IPS-15b (cell line): Measurements from ENCODE around the gene KCNK2.

ENCODE experiments used
- H3K27me3 ChIP-seq: one replicate; pipeline ENCODE4 v1.6.1; 2013; ENCODE audit warnings: low read length; ENCODE audit not compliant: control insufficient read depth, insufficient read depth
- H3K36me3 ChIP-seq: one replicate; pipeline ENCODE4 v1.6.1; 2013; ENCODE audit warnings: low read length; ENCODE audit not compliant: control insufficient read depth, insufficient read depth
- H3K4me1 ChIP-seq: one replicate; pipeline ENCODE4 v1.6.1; 2013; ENCODE audit warnings: mild to moderate bottlenecking, low read length; ENCODE audit not compliant: control insufficient read depth, insufficient read depth
- H3K4me3 ChIP-seq: one replicate; pipeline ENCODE4 v1.5.1; 2013; ENCODE audit warnings: low read depth, low read length
- H3K9ac ChIP-seq: one replicate; pipeline ENCODE4 v1.6.1; 2013; ENCODE audit warnings: low read depth, mild to moderate bottlenecking, low read length
- H3K9me3 ChIP-seq: one replicate; pipeline ENCODE4 v1.6.1; 2013; ENCODE audit warnings: mild to moderate bottlenecking, low read length; ENCODE audit not compliant: control insufficient read depth, insufficient read depth

The KCNK2 gene

DNA sequence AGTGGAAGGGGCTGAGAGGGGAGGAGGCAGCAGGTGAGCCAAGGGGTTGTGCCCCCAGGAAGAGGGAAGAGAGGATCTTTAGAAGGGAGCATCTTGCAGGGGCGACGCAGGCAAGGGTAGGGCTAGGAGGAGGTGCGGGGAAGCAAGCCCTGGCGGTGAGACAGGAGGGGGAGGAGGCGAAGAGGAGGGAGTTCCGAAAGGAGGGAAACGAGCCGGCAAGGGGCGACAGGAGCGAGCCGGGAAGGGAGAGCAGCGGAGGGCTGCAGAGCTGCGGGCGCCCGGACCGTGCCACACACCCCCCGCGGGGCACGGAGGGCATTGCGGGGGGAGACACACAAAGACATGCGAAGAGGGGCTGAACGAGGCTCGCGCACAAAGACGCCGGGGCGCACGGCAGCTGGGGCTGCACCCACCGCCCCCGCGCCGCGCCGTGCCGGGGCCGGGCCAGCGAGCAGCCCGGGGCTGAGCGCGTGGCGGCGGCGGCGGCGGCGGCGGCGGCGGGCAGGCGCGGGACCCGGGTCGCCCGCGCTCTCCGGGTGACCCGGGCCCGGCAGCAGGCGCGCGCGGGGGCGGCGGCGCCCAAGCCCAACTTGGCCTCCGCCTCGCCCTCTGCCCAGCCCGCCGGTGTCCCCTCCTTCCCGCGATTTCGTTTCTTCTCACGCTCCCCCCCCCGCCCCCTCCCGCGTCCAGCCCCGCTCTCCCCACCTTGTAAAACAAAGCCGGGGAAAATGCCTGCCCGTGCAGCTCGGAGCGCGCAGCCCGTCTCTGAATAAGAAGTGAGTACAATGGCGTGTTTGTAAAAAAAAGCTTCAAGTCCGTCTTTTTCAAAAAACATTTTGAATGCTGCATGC lies at the start of gene KCNK2:
Gene KCNK2 (plus strand): TSS at position 206 of the 851 bp plus-strand sequence. CDS start 649 bp downstream, outside the sequence.
- Histone ChIP-seq H3K4me3 (peak within 1 kb of the TSS; percentile 64), H3K36me3 (no peaks in the 10 kb centered on the region), H3K9me3 (no peaks in the 10 kb centered on the region), H3K9ac (no peak within 1 kb of the TSS), H3K4me1 (no peaks in the 10 kb centered on the region), H3K27me3 (peaks cover 92% of the 10 kb centered on the region)

DNA sequence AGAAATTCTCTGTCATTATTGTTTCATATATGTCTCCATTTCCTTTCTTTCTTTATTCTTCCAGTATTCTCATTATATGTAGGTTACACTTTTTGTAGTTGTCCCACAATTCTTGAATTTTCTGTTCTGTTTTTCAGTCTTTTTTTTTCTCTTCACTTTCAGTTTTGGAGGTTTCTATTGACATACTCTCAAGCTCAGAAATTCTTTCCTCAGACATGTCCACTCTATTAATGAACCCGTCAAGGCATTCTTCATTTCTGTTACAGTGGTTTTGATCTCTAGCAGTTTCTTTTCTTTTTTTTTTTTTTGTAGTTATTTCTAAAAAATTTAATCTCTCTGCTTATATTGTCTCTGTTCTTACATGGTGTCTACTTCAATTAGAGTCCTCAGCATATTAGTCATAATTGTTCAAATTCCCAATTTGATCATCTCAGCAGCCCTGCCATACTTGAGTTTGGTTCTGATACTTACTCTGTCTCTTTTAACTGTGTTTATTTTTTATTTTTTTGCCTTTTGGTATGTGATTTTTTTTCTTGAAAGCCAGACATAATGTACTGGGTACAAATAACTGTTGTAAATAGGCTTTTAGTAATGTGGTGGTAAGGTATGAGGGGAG lies 49.5 kb upstream of the KCNK2 start:
- Histone ChIP-seq H3K27me3 (no peaks in the 10 kb centered on the region), H3K9ac (no peak overlapping the region), H3K9me3 (no peaks in the 10 kb centered on the region), H3K4me3 (no peak overlapping the region), H3K4me1 (no peaks in the 10 kb centered on the region), H3K36me3 (no peaks in the 10 kb centered on the region)

DNA sequence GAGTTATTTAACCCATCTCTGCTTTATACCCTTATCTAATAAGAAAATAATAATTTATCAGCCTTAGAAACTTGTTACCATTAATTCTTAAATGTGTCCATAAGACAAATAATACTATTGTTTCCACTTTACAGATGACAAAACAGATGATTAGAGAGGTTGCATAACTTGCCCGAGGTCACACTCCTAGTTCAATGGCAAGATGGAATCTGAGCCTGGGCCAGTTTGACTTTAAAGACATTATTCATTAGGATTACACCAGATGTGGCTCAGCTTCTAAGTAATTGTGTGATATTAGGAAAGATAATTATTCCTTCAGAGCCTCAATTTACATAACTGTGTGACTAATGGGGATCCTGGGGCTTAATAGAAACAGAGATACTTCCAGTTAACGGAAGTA lies 42.3 kb upstream of the KCNK2 start:
- H3K9ac ChIP-seq = no peak overlapping the region
- H3K36me3 ChIP-seq = no peaks in the 10 kb centered on the region
- H3K9me3 ChIP-seq = no peaks in the 10 kb centered on the region
- no peaks in the 10 kb centered on the region for H3K27me3 ChIP-seq
- no peak overlapping the region for H3K4me3 ChIP-seq
- no peaks in the 10 kb centered on the region for H3K4me1 ChIP-seq

- Histone ChIP-seq H3K9me3 (no peaks in the 10 kb centered on the region), H3K4me1 (no peaks in the 10 kb centered on the region), H3K27me3 (no peaks in the 10 kb centered on the region), H3K9ac (no peak overlapping the region), H3K36me3 (no peaks in the 10 kb centered on the region), H3K4me3 (no peak overlapping the region)
These were observed 39.1 kb upstream of the KCNK2 start for GRCh38 chr1:215043401-215043800.

- Histone ChIP-seq H3K9ac (no peak overlapping the region), H3K9me3 (no peaks in the 10 kb centered on the region), H3K27me3 (no peaks in the 10 kb centered on the region), H3K4me1 (no peaks in the 10 kb centered on the region), H3K4me3 (no peak overlapping the region), H3K36me3 (no peaks in the 10 kb centered on the region)
These were observed 38.4 kb upstream of the KCNK2 start for GRCh38 chr1:215044151-215044550.

DNA sequence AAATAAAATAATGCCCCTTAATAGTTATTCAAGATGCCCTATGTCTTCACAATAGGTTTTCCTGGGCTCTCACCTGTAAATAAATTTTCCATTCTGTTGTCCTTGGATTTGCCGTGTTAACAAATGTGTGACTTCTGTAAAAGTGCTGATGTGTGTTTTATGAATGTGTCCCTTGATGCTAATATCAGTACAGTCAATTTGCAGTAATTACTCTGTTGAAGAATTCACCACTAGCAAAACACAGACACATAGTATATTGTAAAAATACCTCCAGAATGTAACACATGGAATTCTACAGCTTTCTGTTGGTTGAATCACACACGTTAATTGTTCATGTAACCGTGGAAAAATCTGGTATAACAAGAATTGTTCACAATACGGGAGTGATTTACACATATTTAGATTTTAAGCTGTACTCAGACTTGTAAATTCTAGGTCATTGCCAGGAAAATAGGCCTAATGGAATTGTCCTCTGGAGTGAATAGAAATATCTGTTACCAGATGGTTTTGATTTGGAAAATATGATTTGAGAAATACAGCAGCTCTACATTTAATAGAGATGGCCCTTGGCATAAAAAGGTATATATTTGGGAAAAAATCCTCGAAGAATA lies 36.7 kb upstream of the KCNK2 start:
- Histone ChIP-seq H3K27me3 (no peaks in the 10 kb centered on the region), H3K4me3 (no peak overlapping the region), H3K4me1 (no peaks in the 10 kb centered on the region), H3K36me3 (no peaks in the 10 kb centered on the region), H3K9me3 (no peaks in the 10 kb centered on the region), H3K9ac (no peak overlapping the region)

DNA sequence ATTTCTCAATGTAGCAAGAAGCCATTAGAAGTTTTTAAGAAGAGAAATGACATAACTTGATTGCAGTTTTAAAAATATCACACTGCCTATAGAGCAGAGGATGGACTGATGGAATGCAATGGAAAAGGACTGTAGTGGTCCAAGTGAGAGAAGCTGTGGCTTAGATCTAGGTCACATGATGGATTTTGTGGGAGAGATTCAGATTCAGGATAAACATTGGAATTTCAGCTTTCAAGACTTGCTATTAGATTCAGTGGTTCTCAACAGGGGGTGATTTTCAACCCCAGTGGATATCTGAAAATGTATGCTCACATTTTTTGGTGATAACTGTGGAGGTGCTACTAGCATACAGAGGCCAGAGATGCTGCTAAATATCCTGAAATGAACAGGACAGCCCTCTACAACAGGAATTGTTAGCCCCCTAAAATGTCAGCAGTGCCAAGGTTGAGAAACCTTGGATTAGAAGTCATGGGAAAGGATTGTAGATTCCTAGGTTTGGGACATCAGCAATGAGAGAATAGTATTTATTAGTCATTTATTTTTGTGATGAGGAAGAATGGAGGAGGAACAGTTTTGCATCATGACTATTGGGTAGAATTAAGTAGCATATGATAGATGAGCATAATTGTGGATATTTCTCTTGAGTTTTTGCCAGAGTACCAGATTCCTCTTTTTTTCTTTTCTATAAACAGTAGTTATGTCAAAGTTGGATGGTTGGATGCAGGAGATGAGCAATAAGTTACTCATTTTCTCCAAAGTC lies 30.1 kb upstream of the KCNK2 start:
- H3K9me3 ChIP-seq = no peaks in the 10 kb centered on the region
- H3K36me3 ChIP-seq = no peaks in the 10 kb centered on the region
- H3K4me3 ChIP-seq = no peak overlapping the region
- no peak overlapping the region for H3K9ac ChIP-seq
- no peaks in the 10 kb centered on the region for H3K27me3 ChIP-seq
- peaks cover 7% of the 10 kb centered on the region for H3K4me1 ChIP-seq

GRCh38 chr1:215054266-215054665 lies 28.3 kb upstream of the KCNK2 start:
- H3K36me3 ChIP-seq = no peaks in the 10 kb centered on the region
- H3K9ac ChIP-seq = no peak overlapping the region
- no peaks in the 10 kb centered on the region for H3K9me3 ChIP-seq
- H3K4me3 ChIP-seq = no peak overlapping the region
- peaks cover 7% of the 10 kb centered on the region for H3K4me1 ChIP-seq
- no peaks in the 10 kb centered on the region for H3K27me3 ChIP-seq

DNA sequence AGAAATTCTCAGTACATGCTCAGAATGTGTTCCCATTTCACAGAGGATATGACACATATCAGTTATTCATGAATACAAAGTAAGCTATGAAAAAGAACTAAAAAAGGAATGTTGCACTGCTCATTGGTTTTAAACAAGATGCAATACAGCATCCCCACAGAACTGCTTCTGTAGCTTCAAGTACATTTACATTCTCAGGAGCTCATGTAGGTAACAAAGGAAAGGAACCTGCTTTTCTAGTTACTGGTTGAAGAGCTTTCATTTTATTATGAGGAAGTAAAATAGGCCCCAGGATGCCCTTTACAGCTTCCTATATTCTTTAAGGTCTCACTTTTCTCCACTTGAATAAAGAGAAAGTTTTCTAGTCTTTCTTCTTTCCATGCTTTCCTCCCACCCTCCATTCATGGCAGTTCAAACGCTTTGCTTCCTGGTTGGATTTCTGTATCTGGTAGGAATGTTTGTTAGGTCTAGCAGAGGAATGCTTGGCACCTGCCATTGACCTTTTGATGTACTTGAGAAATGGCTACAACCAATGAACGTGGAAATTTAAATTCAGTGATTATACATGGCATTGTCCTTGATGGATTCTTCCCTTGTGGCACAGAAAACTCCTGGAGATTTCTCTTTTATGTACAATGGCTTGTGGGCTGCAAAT lies 27.1 kb upstream of the KCNK2 start:
- no peak overlapping the region for H3K9ac ChIP-seq
- no peaks in the 10 kb centered on the region for H3K27me3 ChIP-seq
- H3K9me3 ChIP-seq = no peaks in the 10 kb centered on the region
- peaks cover 7% of the 10 kb centered on the region for H3K4me1 ChIP-seq
- H3K36me3 ChIP-seq = no peaks in the 10 kb centered on the region
- H3K4me3 ChIP-seq = no peak overlapping the region

- no peak overlapping the region for H3K9ac ChIP-seq
- H3K4me1 ChIP-seq = peaks cover 7% of the 10 kb centered on the region
- no peak overlapping the region for H3K4me3 ChIP-seq
- no peaks in the 10 kb centered on the region for H3K36me3 ChIP-seq
- H3K27me3 ChIP-seq = no peaks in the 10 kb centered on the region
- H3K9me3 ChIP-seq = no peaks in the 10 kb centered on the region
These were observed 26.0 kb upstream of the KCNK2 start for GRCh38 chr1:215056584-215056983.

DNA sequence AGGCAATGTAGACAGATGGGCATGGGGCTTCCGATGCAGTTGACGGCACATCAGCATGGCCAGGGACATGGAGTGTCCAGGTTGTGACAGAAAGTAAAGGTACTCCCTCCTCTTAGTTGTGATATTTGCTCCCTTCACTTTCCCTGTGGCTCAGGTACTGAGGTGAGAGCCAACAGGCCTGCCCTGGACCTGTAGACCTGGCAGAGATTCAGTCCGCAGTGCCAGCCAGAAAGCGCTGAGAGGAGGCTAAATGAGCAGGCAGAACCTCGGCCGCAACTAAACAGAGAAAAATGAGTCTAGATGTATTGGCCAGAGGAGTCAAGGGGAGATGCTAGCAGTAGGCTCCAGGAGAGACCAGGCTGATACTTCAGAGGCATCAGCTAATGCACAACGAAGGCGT lies 22.6 kb upstream of the KCNK2 start:
- Histone ChIP-seq H3K9ac (no peak overlapping the region), H3K4me1 (peaks cover 4% of the 10 kb centered on the region), H3K36me3 (no peaks in the 10 kb centered on the region), H3K9me3 (no peaks in the 10 kb centered on the region), H3K27me3 (no peaks in the 10 kb centered on the region), H3K4me3 (no peak overlapping the region)
